WI38 (cell line): ENCODE data around the gene BID.

Source experiments
- H3K4me3 ChIP-seq: 2 replicates; pipeline ENCODE4 v1.5.1; 2011; ENCODE audit warnings: low read depth, mild to moderate bottlenecking, control low read depth, low read length
- CTCF ChIP-seq: IDR thresholded peaks from 2 replicates; pipeline ENCODE4 v1.5.1; 2012; ENCODE audit warnings: low read depth, mild to moderate bottlenecking, control low read depth, low read length

The BID gene

GRCh38 chr22:17774206-17774925 is at the start of gene BID:
BID (minus strand) TSS chr22:17774469; CDS start chr22:17750116, 24,353 bp downstream.
- TF ChIP-seq CTCF = no peak
- peak within 1 kb of the TSS; percentile 64 for H3K4me3 ChIP-seq

- no peak overlapping the region for H3K4me3 ChIP-seq
- TF ChIP-seq CTCF = no peak
Measured at GRCh38 chr22:17823964-17824363, 49.7 kb upstream of the BID start.

- no peak overlapping the region for H3K4me3 ChIP-seq
- no peak for TF ChIP-seq CTCF
Measured at GRCh38 chr22:17823226-17823625, 49.0 kb upstream of the BID start.

- H3K4me3 ChIP-seq = no peak overlapping the region
- TF ChIP-seq CTCF = no peak
Measured at GRCh38 chr22:17822087-17822486, 47.8 kb upstream of the BID start.

- no peak for TF ChIP-seq CTCF
Measured at GRCh38 chr22:17820879-17821439, 46.7 kb upstream of the BID start.

GRCh38 chr22:17818649-17819048 is 44.4 kb upstream of the BID start:
- no peak for TF ChIP-seq CTCF
- H3K4me3 ChIP-seq = no peak overlapping the region

More at GRCh38 chr22:17820879-17821439, 46.7 kb upstream of the BID start:
- H3K4me3 ChIP-seq = no peak overlapping the region

- no peak for TF ChIP-seq CTCF
- H3K4me3 ChIP-seq = no peak overlapping the region
Measured at GRCh38 chr22:17818180-17818579, 43.9 kb upstream of the BID start.
